ENCODE results near the gene PHF23. TPM values are rescaled to one million over a fixed set of nuclear protein-coding genes. Genes with fewer than 3 reads are reported as not detected.

PHF23 gene
- total and polyA plus RNA-seq, 9 of the 15 experiments (the other 6 are each of a cell fraction or from before 2014, with no cell fraction given), result 7.4 to 87.5 (median 33.7) TPM

- TF ChIP-seq AFF1 (IDR thresholded peaks at IDR 0.05; ENCODE audit: low read depth in 1 of 2, partially characterized antibody in 2 of 2) (peak in 1 of 2 experiments; percentile 94), CC2D1A (IDR thresholded peaks at IDR 0.05) (no peak), TRIM28 (IDR thresholded peaks at IDR 0.05) (no peak), HNRNPK (IDR thresholded peaks at IDR 0.05; ENCODE audit: low read depth, low read length, poor library complexity, severe bottlenecking) (no peak), NELFE (IDR thresholded peaks at IDR 0.05; ENCODE audit: insufficient read depth, insufficient read length) (no peak), ZNF707 (CRISPR knock-in tag; conservative IDR thresholded peaks at IDR 0.05) (no peak), NONO (IDR thresholded peaks at IDR 0.05; ENCODE audit: low read depth in 2 of 2, low read length in 1 of 2) (no peak), NR2C2 (CRISPR knock-in tag; IDR thresholded peaks at IDR 0.05) (peak; percentile 9; the same call in 1 of the 2 replicates), NR2C2 (tag; IDR thresholded peaks at IDR 0.05) (peak; percentile 84), SUPT5H (IDR thresholded peaks at IDR 0.05) (peak; percentile 51; the same call in 1 of the 2 replicates), CREB3L1 (IDR thresholded peaks at IDR 0.05; ENCODE audit: borderline replicate concordance, low read depth) (peak; percentile 62; the same call in 1 of the 2 replicates), ZNF644 (tag; IDR thresholded peaks at IDR 0.05; ENCODE audit: low read depth) (no peak), ZNF561 (CRISPR knock-in tag; conservative IDR thresholded peaks at IDR 0.05) (no peak)
- TF ChIP-seq, protein P1, sequence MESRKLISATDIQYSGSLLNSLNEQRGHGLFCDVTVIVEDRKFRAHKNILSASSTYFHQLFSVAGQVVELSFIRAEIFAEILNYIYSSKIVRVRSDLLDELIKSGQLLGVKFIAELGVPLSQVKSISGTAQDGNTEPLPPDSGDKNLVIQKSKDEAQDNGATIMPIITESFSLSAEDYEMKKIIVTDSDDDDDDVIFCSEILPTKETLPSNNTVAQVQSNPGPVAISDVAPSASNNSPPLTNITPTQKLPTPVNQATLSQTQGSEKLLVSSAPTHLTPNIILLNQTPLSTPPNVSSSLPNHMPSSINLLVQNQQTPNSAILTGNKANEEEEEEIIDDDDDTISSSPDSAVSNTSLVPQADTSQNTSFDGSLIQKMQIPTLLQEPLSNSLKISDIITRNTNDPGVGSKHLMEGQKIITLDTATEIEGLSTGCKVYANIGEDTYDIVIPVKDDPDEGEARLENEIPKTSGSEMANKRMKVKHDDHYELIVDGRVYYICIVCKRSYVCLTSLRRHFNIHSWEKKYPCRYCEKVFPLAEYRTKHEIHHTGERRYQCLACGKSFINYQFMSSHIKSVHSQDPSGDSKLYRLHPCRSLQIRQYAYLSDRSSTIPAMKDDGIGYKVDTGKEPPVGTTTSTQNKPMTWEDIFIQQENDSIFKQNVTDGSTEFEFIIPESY (CRISPR knock-in tag; IDR thresholded peaks at IDR 0.05), result no peak
- TF ChIP-seq, protein P2, sequence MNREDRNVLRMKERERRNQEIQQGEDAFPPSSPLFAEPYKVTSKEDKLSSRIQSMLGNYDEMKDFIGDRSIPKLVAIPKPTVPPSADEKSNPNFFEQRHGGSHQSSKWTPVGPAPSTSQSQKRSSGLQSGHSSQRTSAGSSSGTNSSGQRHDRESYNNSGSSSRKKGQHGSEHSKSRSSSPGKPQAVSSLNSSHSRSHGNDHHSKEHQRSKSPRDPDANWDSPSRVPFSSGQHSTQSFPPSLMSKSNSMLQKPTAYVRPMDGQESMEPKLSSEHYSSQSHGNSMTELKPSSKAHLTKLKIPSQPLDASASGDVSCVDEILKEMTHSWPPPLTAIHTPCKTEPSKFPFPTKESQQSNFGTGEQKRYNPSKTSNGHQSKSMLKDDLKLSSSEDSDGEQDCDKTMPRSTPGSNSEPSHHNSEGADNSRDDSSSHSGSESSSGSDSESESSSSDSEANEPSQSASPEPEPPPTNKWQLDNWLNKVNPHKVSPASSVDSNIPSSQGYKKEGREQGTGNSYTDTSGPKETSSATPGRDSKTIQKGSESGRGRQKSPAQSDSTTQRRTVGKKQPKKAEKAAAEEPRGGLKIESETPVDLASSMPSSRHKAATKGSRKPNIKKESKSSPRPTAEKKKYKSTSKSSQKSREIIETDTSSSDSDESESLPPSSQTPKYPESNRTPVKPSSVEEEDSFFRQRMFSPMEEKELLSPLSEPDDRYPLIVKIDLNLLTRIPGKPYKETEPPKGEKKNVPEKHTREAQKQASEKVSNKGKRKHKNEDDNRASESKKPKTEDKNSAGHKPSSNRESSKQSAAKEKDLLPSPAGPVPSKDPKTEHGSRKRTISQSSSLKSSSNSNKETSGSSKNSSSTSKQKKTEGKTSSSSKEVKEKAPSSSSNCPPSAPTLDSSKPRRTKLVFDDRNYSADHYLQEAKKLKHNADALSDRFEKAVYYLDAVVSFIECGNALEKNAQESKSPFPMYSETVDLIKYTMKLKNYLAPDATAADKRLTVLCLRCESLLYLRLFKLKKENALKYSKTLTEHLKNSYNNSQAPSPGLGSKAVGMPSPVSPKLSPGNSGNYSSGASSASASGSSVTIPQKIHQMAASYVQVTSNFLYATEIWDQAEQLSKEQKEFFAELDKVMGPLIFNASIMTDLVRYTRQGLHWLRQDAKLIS (CRISPR knock-in tag; IDR thresholded peaks at IDR 0.05), result peak; percentile 61; the same call in 1 of the 2 replicates
Observed at GRCh38 chr17:7219812-7220592, 19.3 kb downstream of the PHF23 start, which contains the start of the genes ACADVL and DLG4 (continued).

Measured in K562 (cell line).